Prostate gland (tissue), 2 donors: ENCODE results near the gene DIPK1B.

Experiments
- CTCF ChIP-seq, 4 experiments: fragments of 200-600 bp in 2 of 4; fragments of 450-650 bp in 2 of 4; sonication (generic) in 2 of 4; IDR thresholded peaks; 1 replicate in 3 of 4; 2 replicates in 1 of 4; pipeline ENCODE4 v1.5.1; 2016 to 2019; ENCODE audit warnings: antibody characterized with exemption in 4 of 4, mild to moderate bottlenecking in 2 of 4, moderate library complexity in 2 of 4
- POLR2A ChIP-seq: fragments of 450-650 bp; IDR thresholded peaks from one replicate; pipeline ENCODE4 v1.6.1; 2016; ENCODE audit warnings: antibody characterized with exemption, mild to moderate bottlenecking
- POLR2AphosphoS5 ChIP-seq: sonication (generic); formaldehyde crosslinking; IDR thresholded peaks from one replicate; pipeline ENCODE4 v1.6.1; 2017; ENCODE audit warnings: antibody characterized with exemption

- TF ChIP-seq CTCF (IDR thresholded peaks at IDR 0.05) (no peak), POLR2AphosphoS5 (no peak), POLR2A (no peak)
Measured at GRCh38 chr9:136664000-136664915, 48.1 kb upstream of the DIPK1B start.
